HepG2 (cell line): ENCODE results near the gene GUK1. TPM values are rescaled to one million over a fixed set of nuclear protein-coding genes. Genes with fewer than 3 reads are reported as not detected.

Experiments used
- ATAC-seq: fragments of 200-7000 bp; cut with Tn5 transposase; 3 replicates; pipeline ENCODE4 v1.9.1; 2020; ENCODE audit warnings: mild to moderate bottlenecking, moderate library complexity
- BruUV-seq: library from RNA; stranded (reverse); fragments of 400-500 nt; replicated peaks from 2 replicates; lab custom pipeline; 2021; lab: Mats Ljungman, UMichigan
- CTCF ChIA-PET: fragments of 300-600 bp; formaldehyde crosslinking; extraction: SDS; loops from one replicate; lab custom pipeline; 2021; ENCODE audit warnings: low total read pairs, inconsistent platforms, low intra/inter-chr PET ratio; lab: Yijun Ruan, JAX
- POLR2A ChIA-PET: fragments of 350-600 bp; sonication (Branson Sonifier 250); formaldehyde crosslinking; loops from one replicate; lab custom pipeline; 2020; ENCODE audit warnings: antibody characterized with exemption, inconsistent platforms; lab: Yijun Ruan, JAX
- DNase-seq: peaks from one replicate; pipeline ENCODE4 v3.0.0-alpha.2; 2015; ENCODE audit warnings: low spot score
- FAIRE-seq: peaks from 3 replicates; lab custom pipeline; 2011; peaks lifted over from hg19 to GRCh38; lab: Jason Lieb, UNC
- H2AFZ ChIP-seq: one replicate; pipeline ENCODE4 v1.6.1; 2011; ENCODE audit warnings: low read length, inconsistent platforms
- H3K27ac ChIP-seq: fragments of 300-600 bp; 3 replicates; pipeline ENCODE4 v1.8.0; 2011; ENCODE audit warnings: mixed run types, mild to moderate bottlenecking, mixed read lengths, low read length, inconsistent platforms; ENCODE audit not compliant: insufficient read depth; ENCODE audit errors: extremely low read length
- H3K27me3 ChIP-seq, 2 experiments: fragments of 200-600 bp in 1 of 2; 2 replicates in 1 of 2; 3 replicates in 1 of 2; pipeline versions ENCODE4 v1.6.0 to v1.8.0; 2011; ENCODE audit warnings: low read length in 2 of 2, mild to moderate bottlenecking in 2 of 2, moderate library complexity in 2 of 2, inconsistent platforms in 1 of 2; ENCODE audit not compliant: insufficient read depth in 2 of 2, control insufficient read depth in 1 of 2
- H3K36me3 ChIP-seq, 2 experiments: fragments of 200-600 bp in 1 of 2; replicated peaks in 1 of 2; 2 replicates in 1 of 2; 3 replicates in 1 of 2; pipeline versions ENCODE4 v1.5.1 to v1.8.0; 2011; ENCODE audit warnings: low read length in 2 of 2, inconsistent platforms in 1 of 2; ENCODE audit not compliant: insufficient read depth in 2 of 2, control insufficient read depth in 1 of 2
- H3K4me1 ChIP-seq: 2 replicates; pipeline ENCODE4 v1.5.1; 2012; ENCODE audit warnings: low read length, inconsistent platforms; ENCODE audit not compliant: insufficient read depth
- H3K4me2 ChIP-seq: 2 replicates; pipeline ENCODE4 v1.6.0; 2011; ENCODE audit warnings: low read depth, low read length, inconsistent platforms
- H3K4me3 ChIP-seq, 3 experiments: fragments of 200-600 bp in 1 of 3; sonication (generic), shearing (Covaris generic) in 1 of 3; replicated peaks in 1 of 3; 2 replicates each; pipeline ENCODE4 v1.5.1; 2011 to 2016; ENCODE audit warnings: low read length in 3 of 3, inconsistent platforms in 2 of 3, low read depth in 2 of 3, mild to moderate bottlenecking in 2 of 3, control low read depth in 1 of 3, mixed read lengths in 1 of 3; ENCODE audit not compliant: insufficient read depth in 1 of 3
- H3K79me2 ChIP-seq: one replicate; pipeline ENCODE4 v1.6.1; 2011; ENCODE audit warnings: low read length, inconsistent platforms; ENCODE audit not compliant: insufficient read depth
- H3K9ac ChIP-seq: 2 replicates; pipeline ENCODE4 v1.6.0; 2011; ENCODE audit warnings: mild to moderate bottlenecking, low read depth, low read length, inconsistent platforms; ENCODE audit not compliant: insufficient read depth
- H3K9me3 ChIP-seq: 2 replicates; pipeline ENCODE4 v1.5.1; 2012; ENCODE audit warnings: mild to moderate bottlenecking, low read length
- H4K20me1 ChIP-seq: 2 replicates; pipeline ENCODE4 v1.6.0; 2011; ENCODE audit warnings: inconsistent platforms, mild to moderate bottlenecking, low read length, moderate library complexity; ENCODE audit not compliant: insufficient read depth
- ATF4 ChIP-seq, 2 experiments: fragments of 450-650 bp in 1 of 2; sonication (generic) in 1 of 2; formaldehyde crosslinking; IDR thresholded peaks; 2 replicates each; pipeline versions ENCODE4 v1.5.0 to v1.8.0; 2020 to 2022; ENCODE audit warnings: mild to moderate bottlenecking in 1 of 2, missing genetic modification reagents in 1 of 2
- BORCS8-MEF2B ChIP-seq: sonication (generic); formaldehyde crosslinking; IDR thresholded peaks from 2 replicates; pipeline ENCODE4 v1.8.0; 2022; ENCODE audit warnings: mild to moderate bottlenecking, missing genetic modification reagents
- EZH2 ChIP-seq: conservative IDR thresholded peaks from 2 replicates; pipeline ENCODE4 v1.6.1; 2012; ENCODE audit warnings: mild to moderate bottlenecking, low read depth, low read length, moderate library complexity
- NFAT5 ChIP-seq: sonication (generic); formaldehyde crosslinking; IDR thresholded peaks from 2 replicates; pipeline ENCODE4 v1.4.0; 2020; ENCODE audit warnings: missing genetic modification reagents
- PTBP1 ChIP-seq: fragments of 200-400 bp; formaldehyde crosslinking; IDR thresholded peaks from 2 replicates; pipeline ENCODE4 v1.6.1; 2018; ENCODE audit warnings: low read length, low read depth; ENCODE audit not compliant: poor library complexity, severe bottlenecking
- REPIN1 ChIP-seq: sonication (generic); formaldehyde crosslinking; IDR thresholded peaks from 2 replicates; pipeline ENCODE4 v1.8.0; 2022; ENCODE audit warnings: missing genetic modification reagents, low read depth, mild to moderate bottlenecking, borderline replicate concordance
- REXO4 ChIP-seq: sonication (generic); formaldehyde crosslinking; IDR thresholded peaks from 2 replicates; pipeline ENCODE4 v1.8.0; 2022; ENCODE audit warnings: missing genetic modification reagents, mild to moderate bottlenecking, borderline replicate concordance
- TCF7L2 ChIP-seq: IDR thresholded peaks from 2 replicates; pipeline ENCODE4 v1.6.1; 2011; ENCODE audit warnings: mild to moderate bottlenecking, low read depth, low read length, moderate library complexity
- ZFP91 ChIP-seq: sonication (generic); formaldehyde crosslinking; IDR thresholded peaks from 2 replicates; pipeline ENCODE4 v1.9.0; 2022; ENCODE audit warnings: missing genetic modification reagents, mild to moderate bottlenecking, borderline replicate concordance
- ZKSCAN1 ChIP-seq: fragments of 150-350 bp; IDR thresholded peaks from 2 replicates; pipeline ENCODE4 v1.6.1; 2014; ENCODE audit warnings: low read length
- ZNF530 ChIP-seq: sonication (generic); formaldehyde crosslinking; IDR thresholded peaks from 2 replicates; pipeline ENCODE4 v1.5.0; 2020; ENCODE audit warnings: low read depth, mild to moderate bottlenecking, missing genetic modification reagents
- ZNF83 ChIP-seq: sonication (generic); formaldehyde crosslinking; IDR thresholded peaks from 2 replicates; pipeline ENCODE4 v1.4.0; 2020; ENCODE audit warnings: missing genetic modification reagents, mild to moderate bottlenecking, borderline replicate concordance
- WGBS: methylation state at CpG from one replicate; pipeline ENCODE4 v1.1.6; 2017; ENCODE audit warnings: low lambda C conversion rate; 5-methylcytosine and 5-hydroxymethylcytosine counted together
- in situ Hi-C: cut with HindIII; loops from 2 replicates; pipeline ENCODE4 v1.10.0; 2017; ENCODE audit warnings: low pct_unique_long_range_greater_than_20kb; ENCODE audit not compliant: extremely low pct_ligation_motif_present
- intact Hi-C: fragments of 100-400 bp; cut with micrococcal nuclease; formaldehyde crosslinking; loops from one replicate; pipeline ENCODE4 v1.10.0; 2022; ENCODE audit not compliant: unreplicated experiment
- polyA plus RNA-seq, 8 experiments: library from polyadenylated mRNA; depleted of rRNA in 3 of 8; stranded (reverse) in 7 of 8; unstranded in 1 of 8; fragments of >200 nt; fragmentation: Illumina TruSeq in 4 of 8; extraction: Trizol in 4 of 8; gene quantifications; 2 replicates each; pipeline versions ENCODE4 v1.2.1 to v1.2.3, GENCODE V29; 2011 to 2016; ENCODE audit warnings: low read depth in 4 of 8, missing spikeins in 1 of 8, mixed read lengths in 1 of 8; ENCODE audit not compliant: insufficient read depth in 1 of 8
- total RNA-seq, 5 experiments: library from RNA; depleted of rRNA; stranded (reverse); fragments of >200 nt; fragmentation: Illumina TruSeq; extraction: Trizol; gene quantifications; 2 replicates each; pipeline ENCODE4 v1.2.3, GENCODE V29; 2016; ENCODE audit warnings: low read depth in 1 of 5

GUK1 gene
- total and polyA plus RNA-seq, 2 of the 13 experiments (the other 11 are each of a cell fraction or from before 2014, with no cell fraction given) = 116 to 154 TPM

- TF ChIP-seq NFAT5 = no peak
Measured at GRCh38 chr1:228160201-228160761, 20.2 kb downstream of the GUK1 start (continued).

GRCh38 chr1:228161362-228161761 is 21.3 kb downstream of the GUK1 start:
- peaks cover 3% of the 10 kb centered on the region; the same call in 1 of the 2 replicates for H4K20me1 ChIP-seq
- ChIA-PET CTCF (no interaction called here), POLR2A (interaction anchor here (0.8 to 2.8 kb wide), 2 partner anchors 10 to 12 kb away, joined by 4 to 16 read pairs; partner anchors contain the start of gene GJC2)
- peak overlapping the region; percentile 34; the same call in 1 of the 2 replicates for H3K4me2 ChIP-seq
- in situ Hi-C loops = no loop called here
- no peak overlapping the region for H3K27ac ChIP-seq
- intact Hi-C loops = no loop called here
- peaks cover 56% of the 10 kb centered on the region for H3K4me1 ChIP-seq
- no TSS peak for BruUV-seq
- FAIRE-seq (no peak), DNase-seq (no peak), ATAC-seq (no peak)
- no peak overlapping the region for H3K4me3 ChIP-seq
- H3K9ac ChIP-seq = no peak overlapping the region
- H3K36me3 ChIP-seq = no peaks in the 10 kb centered on the region
- no peaks in the 10 kb centered on the region for H3K79me2 ChIP-seq
- no peak overlapping the region for H2AFZ ChIP-seq
- no peaks in the 10 kb centered on the region for H3K9me3 ChIP-seq
- 8% methylated on average over 6 of the region's 7 CpGs for WGBS
- TF ChIP-seq ZNF83 (CRISPR knock-in tag) = no peak
- no peak for TF ChIP-seq TCF7L2
- no peak for TF ChIP-seq ZFP91 (CRISPR knock-in tag)
- TF ChIP-seq EZH2 = no peak
- TF ChIP-seq ATF4 (CRISPR knock-in tag; IDR thresholded peaks at IDR 0.05) = no peak
- no peak for TF ChIP-seq ZNF530 (CRISPR knock-in tag)
- no peak for TF ChIP-seq PTBP1
- no peak for TF ChIP-seq BORCS8-MEF2B (CRISPR knock-in tag)
- TF ChIP-seq REXO4 = no peak
- TF ChIP-seq ZKSCAN1 = no peak
- no peak for TF ChIP-seq REPIN1 (CRISPR knock-in tag)
- H3K27me3 ChIP-seq = no peaks in the 10 kb centered on the region; a peak in 1 of 5 replicates
